HG02759 (cell line): ENCODE data around the gene USF2.

Experiments
- ATAC-seq: cut with Tn5 transposase; IDR thresholded peaks from one replicate; pipeline ENCODE4 v1.9.1; 2021; ENCODE audit warnings: mild to moderate bottlenecking, moderate library complexity; ENCODE audit not compliant: unreplicated experiment

Gene USF2

GRCh38 chr19:35296644-35297514 lies 28.1 kb downstream of the USF2 start:
- ATAC-seq: no peak

GRCh38 chr19:35297515-35297848 lies 28.7 kb downstream of the USF2 start:
- ATAC-seq: no peak

- ATAC-seq: no peak
Observed at GRCh38 chr19:35297922-35298321, 29.2 kb downstream of the USF2 start.

- no peak for ATAC-seq
Observed at GRCh38 chr19:35298561-35298972, 29.8 kb downstream of the USF2 start.

GRCh38 chr19:35299523-35300338 lies 31.0 kb downstream of the USF2 start:
- no peak for ATAC-seq

- ATAC-seq: no peak
Observed at GRCh38 chr19:35300339-35300649, 31.5 kb downstream of the USF2 start.

- ATAC-seq: no peak
Observed at GRCh38 chr19:35301961-35302360, 33.2 kb downstream of the USF2 start.

- no peak for ATAC-seq
Observed at GRCh38 chr19:35302446-35302845, 33.7 kb downstream of the USF2 start.

- ATAC-seq: no peak
Observed at GRCh38 chr19:35303357-35303915, 34.7 kb downstream of the USF2 start.

GRCh38 chr19:35304036-35304435 lies 35.3 kb downstream of the USF2 start:
- no peak for ATAC-seq

- ATAC-seq: no peak
Observed at GRCh38 chr19:35305181-35305580, 36.4 kb downstream of the USF2 start.

- no peak for ATAC-seq
Observed at GRCh38 chr19:35306473-35307246, 37.9 kb downstream of the USF2 start.

- no peak for ATAC-seq
Observed at GRCh38 chr19:35307931-35308330, 39.2 kb downstream of the USF2 start.

GRCh38 chr19:35308910-35309309 lies 40.1 kb downstream of the USF2 start:
- no peak for ATAC-seq

GRCh38 chr19:35309481-35310279 lies 40.9 kb downstream of the USF2 start:
- no peak for ATAC-seq

- no peak for ATAC-seq
Observed at GRCh38 chr19:35310331-35310730, 41.6 kb downstream of the USF2 start.

GRCh38 chr19:35310811-35311465 lies 42.2 kb downstream of the USF2 start:
- ATAC-seq: no peak

GRCh38 chr19:35311901-35312665 lies 43.3 kb downstream of the USF2 start:
- ATAC-seq: no peak

- ATAC-seq: no peak
Observed at GRCh38 chr19:35313587-35313986, 44.8 kb downstream of the USF2 start.
